HG03175 (cell line): ENCODE data around the gene MYOF.

Source experiments
- ATAC-seq: cut with Tn5 transposase; IDR thresholded peaks from one replicate; pipeline ENCODE4 v1.9.1; 2021; ENCODE audit warnings: mild to moderate bottlenecking, moderate library complexity; ENCODE audit not compliant: unreplicated experiment

Gene MYOF

DNA sequence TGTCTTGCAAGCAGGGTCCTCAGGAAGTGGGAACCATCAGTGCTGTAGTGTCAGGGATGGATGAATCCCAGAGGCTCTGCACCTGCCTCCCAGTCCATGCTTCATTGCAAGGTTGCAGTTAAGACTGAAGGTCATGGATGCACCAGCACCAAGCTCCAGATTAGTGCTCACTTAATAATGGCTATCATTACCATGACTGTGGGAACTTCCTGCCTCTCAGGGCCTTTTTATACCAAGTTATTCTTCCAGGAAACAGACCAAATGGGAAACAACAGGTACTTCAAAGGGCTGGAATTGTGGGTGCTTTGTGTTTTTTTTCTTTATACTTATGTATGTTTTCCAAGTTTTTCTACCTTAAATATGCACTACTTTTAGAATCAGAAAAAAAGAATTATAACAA lies 210.8 kb downstream of the MYOF start:
- no peak for ATAC-seq

DNA sequence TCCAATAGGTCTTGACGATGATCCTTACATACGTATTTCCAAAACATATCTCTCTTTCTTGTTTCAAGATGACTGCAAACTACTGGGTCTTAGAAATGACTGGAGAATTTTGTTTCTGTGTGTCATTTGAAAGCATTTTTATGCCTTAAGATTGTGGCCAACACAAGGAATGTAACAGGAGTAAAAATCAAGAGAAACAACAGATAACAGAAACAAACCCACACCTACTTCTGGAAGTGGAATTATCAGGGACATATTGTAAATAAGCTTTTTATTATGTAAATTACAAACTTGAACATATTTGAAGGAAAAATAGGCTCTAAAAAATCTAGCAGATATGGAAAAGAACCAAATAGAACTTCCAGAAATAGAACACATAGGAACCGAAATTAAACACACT lies 212.9 kb downstream of the MYOF start:
- no peak for ATAC-seq

DNA sequence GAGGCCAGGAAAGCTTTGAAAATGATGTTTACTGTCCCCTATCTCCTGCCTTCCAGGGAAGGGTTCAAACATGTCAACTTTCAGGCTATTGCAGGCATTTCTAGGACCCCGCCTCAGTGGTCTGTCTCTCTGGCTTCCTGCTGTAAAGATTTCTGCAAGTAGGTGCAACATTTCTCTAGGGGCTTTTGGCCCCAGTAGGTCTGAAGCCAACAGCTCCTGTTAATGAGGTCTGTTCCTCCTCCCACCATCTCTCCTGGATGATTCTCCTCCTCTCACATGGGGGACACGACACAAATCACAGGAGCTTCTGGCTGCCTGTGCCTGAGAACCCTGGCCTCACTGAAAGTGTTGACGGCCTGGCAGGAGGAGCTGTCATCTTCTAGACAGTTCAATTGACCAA lies 214.1 kb downstream of the MYOF start:
- no peak for ATAC-seq

DNA sequence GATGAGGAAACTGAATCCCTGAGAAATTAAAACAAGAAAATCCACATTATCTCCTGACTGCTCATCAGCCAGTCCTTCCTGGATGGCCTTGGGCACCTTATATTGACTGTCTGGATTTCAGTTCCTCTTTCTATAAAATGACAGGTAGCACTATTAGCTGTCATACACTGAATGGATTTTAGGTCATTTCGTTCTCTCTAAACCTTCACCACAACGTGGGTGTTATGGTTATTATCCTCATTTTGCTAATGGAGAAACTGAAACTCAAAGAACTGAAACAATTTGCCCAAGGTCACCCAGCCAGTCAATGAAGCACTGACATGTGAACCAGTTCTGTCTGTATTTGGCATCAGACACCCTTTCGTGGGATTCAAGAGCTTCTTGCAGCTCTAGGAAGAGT lies 214.6 kb downstream of the MYOF start:
- ATAC-seq = peak; percentile 99

DNA sequence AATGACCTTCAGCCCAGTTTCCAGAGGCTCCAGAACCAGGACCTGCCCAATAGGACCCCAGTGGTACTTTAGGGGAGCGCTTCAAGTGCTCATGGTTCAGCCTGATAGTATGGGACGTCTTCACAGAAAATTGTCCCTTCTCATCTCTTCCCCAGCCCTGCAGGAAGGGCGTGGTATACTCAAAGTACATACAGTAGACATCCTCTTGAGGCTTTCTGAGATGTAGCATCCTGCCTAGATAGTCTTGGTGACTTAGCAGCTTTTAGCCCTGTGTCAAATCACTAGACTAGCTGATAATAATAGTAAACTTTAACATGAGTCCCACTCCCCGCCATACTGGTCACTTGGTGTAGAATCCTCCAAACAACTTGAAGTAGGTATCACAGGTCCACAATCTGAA lies 215.3 kb downstream of the MYOF start:
- no peak for ATAC-seq

DNA sequence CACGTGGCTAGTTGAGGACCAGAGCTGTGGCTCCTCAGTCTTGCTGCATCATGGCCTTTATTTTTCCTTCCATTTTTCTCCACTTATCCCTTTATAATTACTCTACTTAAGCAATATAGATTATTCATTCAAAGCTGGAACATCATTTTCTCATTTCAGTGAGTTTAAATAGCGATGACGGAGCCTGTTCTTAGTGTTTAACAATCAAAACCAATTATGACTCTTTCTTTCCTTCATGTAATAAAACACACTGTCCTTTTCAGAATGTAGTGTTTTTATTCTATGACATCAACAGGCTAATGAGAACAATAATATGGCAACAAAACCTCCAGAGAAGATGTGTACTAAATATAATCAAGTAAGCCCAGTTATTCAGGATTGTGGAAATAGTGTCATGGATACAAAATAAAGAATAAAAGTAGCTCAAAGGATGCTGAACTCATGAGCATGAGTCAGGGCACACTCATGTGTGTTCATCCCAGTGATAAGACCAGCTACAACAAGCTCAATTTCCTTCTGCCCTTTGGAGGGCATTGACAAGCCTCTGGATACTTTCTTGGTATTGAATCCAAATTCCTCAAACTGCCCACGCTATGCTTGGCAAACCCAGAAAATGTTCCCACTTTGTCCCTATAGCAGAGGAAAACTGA lies 220.0 kb downstream of the MYOF start:
- ATAC-seq = no peak

DNA sequence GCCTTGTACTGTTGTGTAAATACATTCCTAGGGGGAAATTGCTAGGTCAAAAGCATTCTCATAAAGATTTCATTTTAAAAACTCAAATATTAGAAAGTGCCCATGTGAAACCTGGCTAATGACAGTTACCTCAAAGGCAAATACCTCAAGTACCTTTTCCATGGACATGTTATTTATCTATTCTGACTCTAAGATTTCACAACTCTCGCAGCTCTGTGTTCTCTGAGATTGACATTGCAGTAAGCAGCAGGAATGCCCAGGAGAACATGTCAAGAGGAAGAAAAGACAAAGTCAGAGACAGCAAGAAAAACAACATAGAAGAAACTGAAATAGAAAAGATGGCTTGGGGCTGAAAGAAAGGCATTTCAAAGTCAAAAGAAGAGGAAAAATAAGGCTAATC lies 221.0 kb downstream of the MYOF start:
- ATAC-seq = no peak

DNA sequence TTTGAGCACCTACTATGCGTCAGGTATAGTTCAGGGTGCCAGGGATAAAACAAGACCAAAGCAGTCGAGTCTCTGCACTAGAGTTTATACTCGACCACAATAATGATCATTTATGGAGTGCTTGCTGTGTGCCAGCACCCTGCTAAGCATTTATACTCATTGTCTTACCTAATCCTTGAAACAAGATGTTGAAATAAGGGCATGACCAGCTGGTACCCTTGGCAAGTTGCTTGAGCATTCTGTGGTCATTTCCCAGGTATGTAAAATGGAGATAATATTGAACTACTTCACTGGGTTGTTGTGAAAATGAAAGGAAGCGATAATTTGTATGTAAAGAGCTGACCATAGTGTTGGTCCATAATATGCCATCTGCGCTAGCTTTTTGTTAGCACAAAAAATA lies 223.0 kb downstream of the MYOF start:
- no peak for ATAC-seq
